ENCODE measurements around the gene MOB3C.

DNA sequence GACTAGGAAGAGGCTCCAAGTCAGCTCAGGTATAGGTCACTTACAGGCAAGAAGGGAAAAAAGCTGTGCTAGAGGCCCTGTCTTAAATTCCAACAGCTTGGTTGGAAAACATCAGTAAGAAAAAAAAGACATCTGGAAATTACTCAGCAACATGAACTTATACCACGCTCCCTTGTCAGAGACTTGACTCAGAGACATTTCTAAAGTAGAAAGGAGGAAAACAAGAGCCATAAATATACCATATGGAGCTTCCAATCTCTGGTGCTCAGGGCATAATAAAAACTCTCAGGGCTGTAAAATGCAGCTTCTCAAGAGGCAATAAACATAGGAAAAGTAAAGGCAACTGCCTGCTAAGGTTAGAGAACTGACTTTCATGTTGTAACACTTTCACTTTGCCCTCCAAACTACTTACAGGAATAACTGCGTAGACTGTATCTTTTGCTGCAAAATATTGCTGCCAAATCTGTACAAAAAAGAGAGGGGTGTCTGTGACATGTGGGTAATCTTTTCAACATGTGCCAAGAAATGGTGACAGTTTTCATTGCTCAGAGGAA is 36.9 kb upstream of the MOB3C start:
- TF ChIP-seq SMC3 (conservative IDR thresholded peaks at IDR 0.05; ENCODE audit: poor library complexity): no peak
- TF ChIP-seq CTCF (IDR thresholded peaks at IDR 0.05; ENCODE audit: poor library complexity, severe bottlenecking): no peak
- no peak for TF ChIP-seq EZH2 (IDR thresholded peaks at IDR 0.05; ENCODE audit: borderline replicate concordance, insufficient read depth, low read length, poor library complexity, severe bottlenecking)

All from neural cell (in vitro differentiated cells).